ENCODE results near the gene SNX25.

GRCh38 chr4:185255868-185256267 is 46.5 kb downstream of the SNX25 start:
- TF ChIP-seq CTCF (IDR thresholded peaks at IDR 0.05) (no peak), POLR2A (IDR thresholded peaks at IDR 0.05) (no peak)

All from esophagus squamous epithelium (tissue), 4 donors.